DOHH2 (cell line): ENCODE measurements around the gene COMT.
"Not testable (repeated sequence)": the region's sequence is repeated elsewhere in the genome, so short reads cannot be mapped to it uniquely, and the experiment has no call there.

ENCODE experiments used
- CTCF ChIP-seq: fragments of 200-600 bp; sonication (generic); IDR thresholded peaks from one replicate; pipeline ENCODE4 v1.5.1; 2014; ENCODE audit warnings: antibody characterized with exemption, mild to moderate bottlenecking, low read depth, low read length; ENCODE audit not compliant: poor library complexity, severe bottlenecking
- EZH2phosphoT487 ChIP-seq: fragments of 200-600 bp; sonication (generic); IDR thresholded peaks from 2 replicates; pipeline ENCODE4 v1.6.1; 2017; ENCODE audit warnings: borderline replicate concordance, mild to moderate bottlenecking, antibody characterized with exemption, low read length, moderate library complexity, mixed read lengths

DNA sequence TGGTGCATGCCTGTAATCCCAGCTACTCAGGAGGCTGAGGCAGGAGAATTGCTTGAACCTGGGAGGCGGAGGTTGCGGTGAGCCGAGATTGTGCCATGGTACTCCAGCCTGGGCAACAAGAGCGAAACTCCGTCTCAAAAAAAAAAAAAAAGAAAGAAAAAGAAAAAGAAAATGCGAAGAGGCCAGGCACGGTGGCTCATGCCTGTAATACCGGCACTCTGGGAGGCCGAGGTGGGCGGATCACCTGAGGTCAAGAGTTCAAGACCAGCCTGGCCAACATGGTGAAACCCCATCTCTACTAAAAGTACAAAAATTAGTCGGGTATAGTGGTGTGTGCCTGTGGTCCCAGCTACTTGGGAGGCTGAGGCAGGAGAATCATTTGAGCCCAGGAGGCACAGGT lies 15.5 kb upstream of the COMT start:
- TF ChIP-seq CTCF, EZH2phosphoT487: not testable (repeated sequence)
